ENCODE measurements around the gene SOX9. TPM values are rescaled to one million over a fixed set of nuclear protein-coding genes. Genes with fewer than 3 reads are reported as not detected.
"Not testable (repeated sequence)": the region's sequence is repeated elsewhere in the genome, so short reads cannot be mapped to it uniquely, and the experiment has no call there.

SOX9 gene
- total RNA-seq, 2 experiments from 2014 or later: not detected

DNA sequence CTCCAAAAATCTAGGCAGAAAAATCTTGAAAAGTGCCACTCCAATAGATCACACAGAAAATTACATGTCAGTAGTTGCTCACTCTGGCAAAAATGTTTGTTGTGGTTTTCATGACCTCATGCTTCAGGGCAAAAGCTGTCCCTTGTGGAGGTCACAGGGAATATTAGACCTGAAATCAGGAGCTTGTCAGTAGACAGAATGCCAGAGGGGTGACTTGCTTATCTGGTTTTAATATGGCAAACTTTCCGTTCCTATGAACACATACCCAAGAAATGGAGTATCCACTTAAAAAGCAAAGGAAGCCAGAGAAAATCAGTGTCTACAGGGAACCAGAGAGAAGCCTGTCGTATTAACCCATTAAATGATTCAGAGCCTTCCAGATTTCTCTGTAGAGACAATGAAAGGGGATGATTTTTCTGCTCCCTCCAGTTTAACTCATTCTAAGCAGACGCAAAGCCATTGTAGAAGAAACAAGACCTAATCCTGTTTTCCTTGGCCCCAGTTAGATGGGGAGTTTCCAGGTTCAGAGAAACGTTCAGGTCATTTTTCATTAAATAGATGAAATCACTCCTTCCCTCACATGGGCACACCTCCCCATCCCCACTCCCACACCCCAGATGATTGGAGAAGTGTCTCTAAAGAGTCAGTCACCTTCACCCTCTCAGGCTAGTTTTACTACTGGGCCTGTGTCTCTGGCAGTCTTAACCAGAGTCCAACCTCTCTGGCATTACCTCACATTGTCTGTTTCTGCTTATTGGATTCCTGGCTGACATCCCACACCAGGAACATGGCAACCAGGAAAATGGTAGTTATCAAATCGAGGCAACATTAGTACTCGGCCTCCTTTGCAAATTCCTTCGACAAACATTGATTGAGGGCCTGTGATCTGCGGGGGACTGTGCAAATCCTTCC, 6.0 kb downstream of the SOX9 start:
- no peak for DNase-seq
- Mint-ChIP-seq H3K27me3 (peaks cover 26% of the 10 kb centered on the region), H3K36me3 (peaks cover 6% of the 10 kb centered on the region), H3K9me3 (ENCODE audit: low read depth) (no peaks in the 10 kb centered on the region), H3K27ac (no peak overlapping the region), H3K4me3 (no peak overlapping the region), H3K4me1 (peaks cover 2% of the 10 kb centered on the region)
- CTCF ChIA-PET: no interaction called here
- ATAC-seq: no peak

DNA sequence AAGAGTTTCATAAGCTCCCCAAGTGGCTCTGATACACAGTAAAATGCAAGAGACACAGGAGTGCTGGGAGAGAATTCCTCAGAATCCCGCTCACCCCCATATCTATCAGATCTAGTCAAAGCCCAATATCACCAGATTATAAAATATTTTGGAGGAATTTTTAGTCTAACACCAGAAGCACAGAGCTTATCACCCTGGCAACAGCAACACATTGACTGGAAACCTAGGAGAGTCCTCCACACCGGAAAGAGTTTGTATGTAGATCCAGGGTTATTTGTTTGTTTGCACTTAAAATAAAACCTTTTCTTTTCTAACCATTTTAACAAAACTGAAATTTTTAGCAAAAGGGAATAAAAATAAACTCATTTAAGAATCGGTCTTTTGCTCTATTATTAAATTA, 7.2 kb downstream of the SOX9 start:
- H3K36me3 Mint-ChIP-seq: peaks cover 3% of the 10 kb centered on the region
- no peak overlapping the region for H3K4me3 Mint-ChIP-seq
- no peak for DNase-seq
- peaks cover under 1% of the 10 kb centered on the region for H3K4me1 Mint-ChIP-seq
- CTCF ChIA-PET: no interaction called here
- no peak overlapping the region for H3K27ac Mint-ChIP-seq
- no peaks in the 10 kb centered on the region for H3K9me3 Mint-ChIP-seq (ENCODE audit: low read depth)
- H3K27me3 Mint-ChIP-seq: peaks cover 16% of the 10 kb centered on the region
- ATAC-seq: no peak

DNA sequence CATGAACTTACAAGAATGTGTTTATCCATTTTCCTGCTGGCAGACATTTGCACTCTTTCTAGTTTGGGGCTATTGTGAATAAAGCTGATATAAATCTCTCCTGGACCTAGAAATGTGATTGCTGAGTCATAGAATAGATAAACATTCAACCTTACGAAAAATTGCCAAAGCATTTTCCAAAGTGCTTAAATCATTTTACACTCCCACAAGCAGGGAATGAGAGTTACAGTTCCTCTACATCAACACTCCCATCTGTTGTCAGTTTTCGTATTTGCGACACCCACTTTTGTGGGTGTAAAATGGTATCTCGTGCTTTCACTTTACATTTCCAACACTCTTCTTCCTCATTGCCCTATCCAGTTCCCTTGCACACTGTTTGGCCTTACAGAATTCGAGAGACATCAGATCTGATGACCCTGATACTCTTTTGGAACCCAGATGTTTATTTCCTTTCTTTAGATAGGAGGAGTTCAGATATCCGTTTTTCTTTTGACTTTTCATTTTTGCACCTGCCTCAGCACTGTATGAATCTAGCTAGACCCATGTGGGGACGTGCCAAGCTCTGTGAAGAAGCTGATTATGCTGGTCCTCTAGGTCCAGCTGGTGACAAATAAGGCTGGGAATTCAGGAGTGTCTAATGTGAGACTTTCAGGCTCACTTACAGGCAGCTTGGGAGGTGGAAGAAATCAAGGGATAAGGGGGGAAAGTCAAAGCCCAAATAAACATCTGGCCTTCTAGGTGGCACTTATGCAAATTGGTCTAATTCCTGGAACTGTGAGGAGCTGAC, 14.0 kb downstream of the SOX9 start:
- no peaks in the 10 kb centered on the region for H3K4me1 Mint-ChIP-seq
- H3K36me3 Mint-ChIP-seq: no peaks in the 10 kb centered on the region
- H3K27ac Mint-ChIP-seq: no peak overlapping the region
- H3K4me3 Mint-ChIP-seq: no peak overlapping the region
- ATAC-seq: no peak
- CTCF ChIA-PET: no interaction called here
- H3K9me3 Mint-ChIP-seq (ENCODE audit: low read depth): peaks cover 2% of the 10 kb centered on the region
- DNase-seq: no peak
- no peaks in the 10 kb centered on the region for H3K27me3 Mint-ChIP-seq

DNA sequence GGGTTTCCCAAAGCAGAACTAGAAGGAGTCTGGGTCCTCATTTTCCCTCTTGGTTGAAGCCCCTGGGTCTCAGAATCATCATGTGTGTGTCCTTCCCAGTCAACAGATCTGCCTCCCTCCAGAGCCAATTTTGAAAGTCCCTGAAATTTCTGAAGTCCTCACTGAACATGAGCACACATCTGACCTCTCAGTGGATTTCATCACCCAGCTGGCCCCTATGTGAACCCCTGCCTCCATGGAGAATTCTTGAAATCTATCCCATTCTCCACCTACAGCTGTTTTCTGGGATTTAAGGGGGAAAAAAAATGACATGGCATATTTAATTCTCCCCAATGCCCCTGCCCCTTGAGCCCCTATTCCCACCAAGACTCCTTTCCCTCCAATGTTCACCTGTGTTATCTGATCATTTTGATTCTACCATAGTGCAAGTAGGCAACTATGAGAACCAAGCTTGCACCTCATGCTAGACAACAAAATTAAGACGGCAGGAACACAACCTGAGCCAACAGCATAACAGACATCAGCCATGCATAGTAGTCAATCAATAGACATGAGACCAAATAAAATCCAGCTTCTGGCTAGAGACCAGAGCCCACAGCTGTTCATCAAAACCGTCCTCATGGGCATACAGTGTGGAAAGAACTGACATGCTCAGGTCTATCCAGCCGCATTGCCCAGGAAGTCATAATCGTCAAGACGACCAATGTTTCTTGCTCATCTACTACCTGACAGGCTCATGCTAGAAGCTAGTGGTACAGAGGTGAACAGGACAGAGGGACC, 14.9 kb downstream of the SOX9 start:
- no peak overlapping the region for H3K4me3 Mint-ChIP-seq
- CTCF ChIA-PET: no interaction called here
- no peaks in the 10 kb centered on the region for H3K27me3 Mint-ChIP-seq
- peaks cover 2% of the 10 kb centered on the region for H3K9me3 Mint-ChIP-seq (ENCODE audit: low read depth)
- DNase-seq (no peak), ATAC-seq (no peak)
- H3K4me1 Mint-ChIP-seq: no peaks in the 10 kb centered on the region
- no peaks in the 10 kb centered on the region for H3K36me3 Mint-ChIP-seq
- no peak overlapping the region for H3K27ac Mint-ChIP-seq

DNA sequence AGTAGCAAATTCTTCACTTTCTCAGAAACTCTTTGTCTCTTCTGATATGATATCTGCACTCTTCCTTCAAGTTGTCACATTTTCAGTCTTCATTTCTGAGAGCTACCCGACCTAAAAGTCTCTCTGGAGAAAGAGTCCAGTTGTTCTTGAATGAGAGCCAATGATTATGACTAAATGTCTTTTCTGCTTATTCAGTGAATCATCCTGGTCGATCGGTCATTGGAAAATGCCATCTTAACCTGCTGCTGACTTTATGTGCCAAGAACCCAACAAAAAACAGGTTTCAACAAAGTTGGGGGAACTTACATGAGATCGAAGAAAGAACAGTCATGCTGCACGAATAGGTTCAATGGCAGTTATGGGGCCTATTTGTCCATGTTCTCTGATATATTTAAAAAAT, 15.9 kb downstream of the SOX9 start:
- no peak overlapping the region for H3K27ac Mint-ChIP-seq
- H3K27me3 Mint-ChIP-seq: no peaks in the 10 kb centered on the region
- H3K4me1 Mint-ChIP-seq: no peaks in the 10 kb centered on the region
- no peak overlapping the region for H3K4me3 Mint-ChIP-seq
- DNase-seq (no peak), ATAC-seq (no peak)
- CTCF ChIA-PET: no interaction called here
- H3K9me3 Mint-ChIP-seq (ENCODE audit: low read depth): peaks cover 2% of the 10 kb centered on the region
- no peaks in the 10 kb centered on the region for H3K36me3 Mint-ChIP-seq

DNA sequence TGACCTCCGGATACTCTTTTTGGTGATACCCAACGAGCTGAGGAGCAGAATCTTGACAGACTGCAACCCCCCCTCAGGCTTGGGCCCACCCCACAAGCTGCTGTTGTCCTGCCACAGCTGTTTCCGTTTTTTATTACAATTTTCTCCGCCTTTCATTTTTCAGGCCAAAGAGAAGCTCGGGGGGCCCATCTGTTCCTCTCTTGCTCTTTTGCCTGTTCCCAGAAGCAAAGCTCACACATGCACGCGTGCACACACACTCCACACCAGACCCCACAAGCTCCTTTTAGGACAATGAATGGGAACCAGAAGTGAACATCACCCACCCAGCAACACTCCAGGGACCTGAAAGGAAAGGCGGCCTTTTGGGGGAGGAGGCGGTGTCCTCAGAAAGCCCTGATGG, 16.3 kb downstream of the SOX9 start:
- Mint-ChIP-seq H3K36me3 (no peaks in the 10 kb centered on the region), H3K27me3 (no peaks in the 10 kb centered on the region), H3K9me3 (ENCODE audit: low read depth) (peaks cover 2% of the 10 kb centered on the region), H3K4me1 (no peaks in the 10 kb centered on the region), H3K27ac (no peak overlapping the region), H3K4me3 (no peak overlapping the region)
- CTCF ChIA-PET: no interaction called here
- ATAC-seq (no peak), DNase-seq (no peak)

DNA sequence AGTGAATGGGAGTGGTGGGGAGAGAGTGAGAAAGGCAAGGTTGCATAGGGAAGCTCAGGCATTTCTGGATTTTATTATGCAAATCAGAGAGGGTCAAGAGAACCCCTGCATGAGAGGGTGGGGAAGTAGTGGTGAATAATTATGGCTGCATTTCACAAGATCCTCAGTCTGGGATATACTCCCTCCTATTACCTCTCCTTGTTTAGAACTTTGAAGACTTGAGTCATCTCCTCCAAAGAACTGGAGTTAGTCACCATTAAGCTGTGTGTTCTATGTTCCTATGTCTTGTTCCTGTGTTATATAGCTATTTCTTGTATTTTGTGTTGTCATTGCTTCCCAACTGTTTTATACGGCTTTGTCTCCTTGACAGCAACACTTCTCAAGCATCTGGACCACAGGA, 18.4 kb downstream of the SOX9 start:
- H3K9me3 Mint-ChIP-seq (ENCODE audit: low read depth): peaks cover 2% of the 10 kb centered on the region

DNA sequence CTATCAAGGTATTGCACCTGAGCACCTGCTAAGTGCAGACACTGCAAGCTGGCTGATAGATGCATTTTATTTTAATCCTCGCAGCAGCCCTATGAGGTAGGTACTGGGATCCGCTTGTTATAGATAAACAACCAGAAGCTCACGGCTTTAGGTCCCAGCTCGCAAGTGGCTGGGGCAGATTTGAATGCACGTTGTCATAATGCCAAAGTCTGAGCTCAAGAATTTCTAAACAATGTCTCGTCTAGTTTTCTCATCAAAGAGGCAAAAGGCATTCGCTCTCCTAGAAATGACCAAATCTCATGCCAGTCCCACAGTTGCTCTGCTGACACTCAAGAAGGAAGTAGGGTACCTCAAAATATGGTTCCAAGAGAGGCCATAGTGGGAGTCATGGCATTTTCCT, 20.5 kb downstream of the SOX9 start:
- CTCF ChIA-PET: no interaction called here
- H3K9me3 Mint-ChIP-seq (ENCODE audit: low read depth): peaks cover 2% of the 10 kb centered on the region
- no peak overlapping the region for H3K27ac Mint-ChIP-seq
- no peak overlapping the region for H3K4me3 Mint-ChIP-seq
- H3K36me3 Mint-ChIP-seq: no peaks in the 10 kb centered on the region
- no peak for ATAC-seq
- H3K27me3 Mint-ChIP-seq: no peaks in the 10 kb centered on the region
- DNase-seq: no peak
- H3K4me1 Mint-ChIP-seq: no peaks in the 10 kb centered on the region

More for the DNA sequence above, 18.4 kb downstream of the SOX9 start:
- H3K4me1 Mint-ChIP-seq: no peaks in the 10 kb centered on the region
- H3K4me3 Mint-ChIP-seq: no peak overlapping the region
- H3K27ac Mint-ChIP-seq: no peak overlapping the region
- H3K27me3 Mint-ChIP-seq: no peaks in the 10 kb centered on the region
- no peak for DNase-seq
- H3K36me3 Mint-ChIP-seq: no peaks in the 10 kb centered on the region
- CTCF ChIA-PET: no interaction called here
- ATAC-seq: no peak

DNA sequence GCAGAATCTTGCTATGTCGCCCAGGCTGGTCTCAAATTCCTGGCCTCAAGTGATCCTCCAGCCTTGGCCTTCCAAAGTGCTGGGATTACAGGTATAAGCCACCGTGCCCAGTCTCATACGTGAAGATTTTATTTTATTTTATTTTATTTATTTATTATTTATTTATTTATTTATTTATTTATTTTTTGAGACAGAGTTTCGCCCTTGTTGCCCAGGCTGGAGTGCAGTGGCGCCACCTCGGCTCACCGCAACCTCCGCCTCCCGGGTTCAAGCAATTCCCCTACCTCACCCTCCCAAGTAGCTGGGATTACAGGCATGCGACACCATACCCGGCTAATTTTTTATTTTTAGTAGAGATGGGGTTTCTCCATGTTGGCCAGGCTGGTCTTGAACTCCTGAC, 21.3 kb downstream of the SOX9 start:
- ATAC-seq; DNase-seq; CTCF ChIA-PET; H3K4me3 Mint-ChIP-seq; H3K27me3 Mint-ChIP-seq; H3K4me1 Mint-ChIP-seq; H3K9me3 Mint-ChIP-seq (ENCODE audit: low read depth); H3K36me3 Mint-ChIP-seq; H3K27ac Mint-ChIP-seq: not testable (repeated sequence)

DNA sequence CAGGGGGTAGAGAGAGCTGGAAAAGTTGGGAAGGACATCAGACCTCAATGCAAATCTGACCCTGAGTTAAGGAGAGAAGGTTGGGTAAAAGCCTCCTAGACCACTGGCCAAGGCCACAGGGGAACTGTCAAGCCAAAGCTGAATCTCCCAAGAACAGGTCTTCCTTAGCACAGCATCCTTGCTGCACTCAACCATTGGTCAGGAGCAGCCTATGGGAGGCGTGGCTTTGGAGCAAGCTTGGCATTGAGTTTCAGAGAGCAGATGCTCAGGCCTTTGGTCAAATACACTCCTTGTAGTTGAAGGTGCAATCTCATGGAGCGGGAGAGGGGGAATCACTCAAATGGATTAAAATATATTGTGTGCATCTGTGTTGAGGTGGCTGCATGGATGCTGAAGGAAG, 21.8 kb downstream of the SOX9 start:
- CTCF ChIA-PET: no interaction called here
- no peak for DNase-seq
- Mint-ChIP-seq H3K4me3 (no peak overlapping the region), H3K27me3 (no peaks in the 10 kb centered on the region), H3K4me1 (no peaks in the 10 kb centered on the region), H3K9me3 (ENCODE audit: low read depth) (no peaks in the 10 kb centered on the region), H3K36me3 (no peaks in the 10 kb centered on the region), H3K27ac (no peak overlapping the region)
- no peak for ATAC-seq

DNA sequence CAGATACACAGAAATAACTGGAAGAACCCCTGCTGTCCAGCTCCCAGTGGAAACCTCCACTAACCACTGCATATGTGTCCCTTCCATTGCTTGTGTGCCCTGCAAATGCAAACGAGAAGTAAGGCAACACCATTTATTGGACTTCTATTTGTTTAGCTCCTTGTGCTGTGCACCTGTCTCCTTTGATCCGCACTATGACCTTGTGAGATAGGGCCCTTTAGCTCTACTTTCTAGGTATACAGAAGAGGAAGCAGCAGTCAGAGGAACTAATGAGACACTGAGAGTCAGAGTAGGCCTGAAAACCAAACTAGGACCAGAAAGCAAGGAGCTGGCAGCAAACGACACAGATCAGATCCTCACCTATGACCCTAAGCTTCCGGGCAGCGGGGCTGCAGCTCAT, 22.4 kb downstream of the SOX9 start:
- Mint-ChIP-seq H3K36me3 (no peaks in the 10 kb centered on the region), H3K4me3 (no peak overlapping the region), H3K27me3 (no peaks in the 10 kb centered on the region), H3K4me1 (no peaks in the 10 kb centered on the region), H3K9me3 (ENCODE audit: low read depth) (no peaks in the 10 kb centered on the region), H3K27ac (no peak overlapping the region)
- CTCF ChIA-PET: no interaction called here
- ATAC-seq (no peak), DNase-seq (no peak)

DNA sequence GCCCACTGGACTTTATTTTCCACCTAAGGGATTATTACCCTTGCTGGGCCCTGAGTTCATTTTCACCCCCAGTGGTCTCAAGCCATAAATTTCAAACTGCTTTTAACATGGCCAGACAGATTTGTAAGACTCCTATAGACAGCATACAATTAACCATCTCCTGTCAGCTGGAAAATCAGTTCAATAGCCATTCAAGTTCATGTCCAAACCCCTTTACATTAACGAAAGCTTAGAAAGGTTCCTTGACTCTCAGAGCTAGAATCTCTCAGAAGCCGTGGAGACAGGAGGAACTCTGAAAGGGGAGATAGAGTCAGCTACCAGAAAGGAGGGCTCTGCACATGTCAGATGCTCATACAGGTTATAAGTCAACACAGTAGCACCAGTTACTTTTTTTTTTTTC, 23.3 kb downstream of the SOX9 start:
- CTCF ChIA-PET: no interaction called here
- no peaks in the 10 kb centered on the region for H3K9me3 Mint-ChIP-seq (ENCODE audit: low read depth)
- no peaks in the 10 kb centered on the region for H3K4me1 Mint-ChIP-seq
- H3K36me3 Mint-ChIP-seq: no peaks in the 10 kb centered on the region
- no peaks in the 10 kb centered on the region for H3K27me3 Mint-ChIP-seq
- H3K27ac Mint-ChIP-seq: no peak overlapping the region
- H3K4me3 Mint-ChIP-seq: no peak overlapping the region
- ATAC-seq (no peak), DNase-seq (no peak)

DNA sequence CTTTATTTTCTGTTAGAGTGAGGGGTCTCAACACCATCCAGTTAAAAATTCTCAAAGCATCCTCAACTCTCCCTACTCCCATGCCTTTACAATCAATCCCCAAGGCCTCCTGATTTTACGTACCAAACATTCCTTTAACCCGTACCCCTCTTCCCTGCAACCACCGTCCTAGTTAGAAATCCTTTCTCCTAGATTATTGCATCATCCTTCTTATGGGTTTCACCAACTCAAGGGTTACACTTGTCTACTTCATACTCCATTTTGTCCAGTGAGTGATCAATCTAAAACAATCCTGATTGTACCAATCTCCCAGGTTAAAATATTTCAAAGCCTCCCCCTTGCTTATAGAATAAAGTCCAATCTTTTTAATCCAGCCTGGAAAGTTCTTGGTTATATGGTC, 24.7 kb downstream of the SOX9 start:
- H3K4me1 Mint-ChIP-seq: no peaks in the 10 kb centered on the region
- H3K4me3 Mint-ChIP-seq: no peak overlapping the region
- ATAC-seq: no peak
- no peak for DNase-seq
- H3K27me3 Mint-ChIP-seq: no peaks in the 10 kb centered on the region
- H3K36me3 Mint-ChIP-seq: no peaks in the 10 kb centered on the region
- CTCF ChIA-PET: no interaction called here
- H3K9me3 Mint-ChIP-seq (ENCODE audit: low read depth): no peaks in the 10 kb centered on the region
- no peak overlapping the region for H3K27ac Mint-ChIP-seq

DNA sequence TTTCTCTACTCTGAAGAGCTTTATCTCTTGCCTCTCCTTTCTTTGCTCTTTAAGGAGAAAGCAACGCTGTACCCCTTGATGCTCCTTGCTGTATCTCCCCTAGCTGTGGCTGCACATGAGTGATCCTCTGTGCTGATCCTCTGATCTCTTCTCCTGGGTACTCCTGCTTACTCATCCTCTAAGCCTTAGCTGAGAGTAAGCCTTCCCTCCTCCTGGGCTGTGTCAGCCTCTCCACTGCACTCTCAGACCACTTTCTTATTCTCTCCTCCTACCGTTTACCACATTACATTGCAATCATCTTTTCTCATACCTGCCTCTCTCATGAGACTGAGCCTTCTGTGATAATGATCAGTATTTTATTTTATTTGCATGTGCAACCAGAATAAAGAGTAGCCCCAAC, 25.1 kb downstream of the SOX9 start:
- H3K27me3 Mint-ChIP-seq: no peaks in the 10 kb centered on the region
- CTCF ChIA-PET: no interaction called here
- ATAC-seq: no peak
- no peaks in the 10 kb centered on the region for H3K9me3 Mint-ChIP-seq (ENCODE audit: low read depth)
- H3K27ac Mint-ChIP-seq: no peak overlapping the region
- H3K36me3 Mint-ChIP-seq: no peaks in the 10 kb centered on the region
- DNase-seq: no peak
- no peaks in the 10 kb centered on the region for H3K4me1 Mint-ChIP-seq
- no peak overlapping the region for H3K4me3 Mint-ChIP-seq

Measured in activated CD8-positive, alpha-beta memory T cell treated with anti-CD3 and anti-CD28 coated beads, Interleukin-2, amount 10 ng/mL, durations not matched to agents 7 days and 5 days (primary cell).